ENCODE results near the gene TM9SF2.
A peak's percentile ranks its signal among the peaks of the same experiment; 100 is the strongest.
"Not testable (repeated sequence)": the region's sequence is repeated elsewhere in the genome, so short reads cannot be mapped to it uniquely, and the experiment has no call there.

Gene TM9SF2

DNA sequence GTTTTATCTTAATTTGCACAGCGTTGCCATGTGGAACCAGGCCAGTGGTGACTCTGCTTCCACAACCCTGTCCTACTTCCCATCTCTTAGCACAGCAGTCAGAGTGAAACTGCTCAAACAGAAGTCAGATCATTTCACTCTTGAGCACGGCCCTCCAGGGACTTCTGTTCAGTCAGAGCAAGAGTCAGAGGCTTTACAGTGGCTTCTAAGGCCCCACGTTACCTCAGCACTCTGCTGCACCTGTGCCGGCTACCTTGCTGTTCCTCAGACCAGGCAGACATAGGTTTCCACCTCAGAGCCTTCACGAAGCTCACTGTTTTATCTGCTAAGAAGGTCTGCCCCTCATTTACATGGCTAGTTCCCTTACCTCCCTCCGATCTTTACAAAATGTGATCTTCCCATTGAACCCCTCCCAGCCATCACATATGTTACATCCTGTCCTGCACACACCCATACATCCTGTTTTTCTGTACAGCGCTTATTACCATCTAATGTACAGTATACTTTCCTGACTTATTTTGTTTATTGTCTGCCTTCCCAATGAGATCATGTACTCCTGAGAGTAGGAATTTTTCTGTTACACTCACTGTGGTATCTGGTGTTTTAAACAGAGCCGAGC lies 41.6 kb downstream of the TM9SF2 start:
- peak; percentile 76 for DNase-seq (ENCODE audit: low spot score)

DNA sequence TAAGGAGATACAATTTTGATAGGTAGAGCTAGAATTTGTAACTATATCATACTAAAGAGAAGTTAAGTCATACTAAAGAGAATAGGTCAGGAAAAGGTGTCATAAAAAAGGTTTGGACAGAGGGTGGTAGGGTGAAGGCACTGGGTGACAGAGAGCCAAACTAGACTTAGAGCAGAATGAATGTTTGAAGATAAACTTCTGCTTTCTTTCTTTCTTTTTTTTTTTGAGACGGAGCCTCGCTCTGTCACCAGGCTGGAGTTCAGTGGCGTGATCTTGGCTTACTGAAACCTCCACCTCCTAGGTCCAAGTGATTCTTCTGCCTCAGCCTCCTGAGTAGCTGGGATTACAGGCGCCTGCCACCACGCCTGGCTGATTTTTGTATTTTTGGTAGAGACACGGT lies 44.1 kb downstream of the TM9SF2 start:
- DNase-seq (ENCODE audit: low spot score), result no peak

DNA sequence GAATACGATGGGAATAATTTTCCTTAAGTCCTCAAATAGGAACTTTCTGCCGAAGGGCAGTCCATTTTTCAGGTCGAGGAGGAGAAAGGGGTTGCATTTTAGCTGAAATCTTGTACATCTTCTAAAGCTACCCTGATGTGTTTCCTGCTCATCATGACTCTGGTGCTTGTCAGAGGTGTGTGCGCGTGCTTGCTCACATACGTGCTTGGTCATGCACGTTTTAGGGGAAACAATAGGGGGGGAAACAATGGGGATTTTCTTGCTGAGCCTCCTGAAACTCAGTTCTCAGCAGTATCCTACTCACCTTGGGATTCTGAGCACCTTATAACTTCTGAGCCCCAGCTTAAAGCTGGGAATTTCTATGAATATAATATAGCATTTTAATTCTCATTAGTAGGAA lies 44.7 kb downstream of the TM9SF2 start:
- no peak for DNase-seq (ENCODE audit: low spot score)

DNA sequence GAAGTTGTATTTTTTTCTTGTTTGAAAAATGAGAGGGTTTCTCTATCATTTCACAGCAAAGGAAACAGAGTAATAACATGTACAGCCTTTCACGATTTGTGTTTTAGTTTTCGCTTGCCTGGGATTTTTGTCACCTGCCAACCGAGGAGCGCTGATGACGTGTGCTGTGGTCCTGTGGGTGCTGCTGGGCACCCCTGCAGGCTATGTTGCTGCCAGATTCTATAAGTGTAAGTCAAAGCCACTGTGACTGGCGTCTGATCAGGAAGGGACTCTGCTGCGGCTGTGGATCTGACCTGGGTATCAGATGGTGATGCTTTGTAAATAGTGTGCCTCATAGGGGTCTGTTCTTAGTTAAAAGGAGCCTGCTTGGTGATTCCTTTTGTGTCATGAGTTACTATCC lies 45.6 kb downstream of the TM9SF2 start:
- no peak for DNase-seq (ENCODE audit: low spot score)

DNA sequence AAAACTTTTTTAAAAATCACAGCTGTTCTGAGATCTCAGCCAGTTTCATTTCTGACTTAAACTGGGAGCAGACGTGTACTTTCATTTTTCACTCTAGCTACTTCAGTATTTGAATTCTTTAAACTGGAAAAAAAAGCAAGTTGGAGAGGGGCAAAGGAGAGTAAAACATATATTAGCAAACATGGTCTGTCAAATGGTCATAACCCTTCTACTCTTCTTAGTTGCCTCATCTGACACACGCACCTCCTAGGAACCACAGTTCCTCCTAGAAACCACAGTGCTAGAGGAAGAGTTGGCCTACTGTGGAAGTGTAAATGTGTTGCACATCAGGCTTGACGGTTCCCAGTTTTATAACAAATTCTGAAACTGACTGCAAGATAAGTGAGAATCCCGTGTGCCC lies 47.2 kb downstream of the TM9SF2 start:
- no peak for DNase-seq (ENCODE audit: low spot score)

DNA sequence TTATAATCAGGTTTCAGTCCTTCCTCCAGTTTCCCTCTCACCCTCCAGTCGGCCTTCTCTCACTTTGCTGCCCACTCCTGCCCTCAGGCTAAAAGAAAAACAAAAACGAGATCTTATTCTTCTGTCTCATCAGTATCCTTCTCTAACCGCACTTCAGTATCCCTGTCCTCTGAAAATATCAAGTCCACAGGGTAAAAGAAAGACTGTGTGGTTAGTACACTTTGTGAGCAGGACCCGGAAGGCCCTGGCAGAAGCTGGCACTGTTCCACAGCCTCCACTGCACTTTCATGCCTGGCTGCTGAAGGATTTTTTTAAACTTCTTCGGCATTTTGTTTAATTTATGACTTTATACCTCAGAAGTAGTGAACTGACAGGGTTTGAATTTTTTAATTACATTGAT lies 51.8 kb downstream of the TM9SF2 start:
- no peak for DNase-seq (ENCODE audit: low spot score)

DNA sequence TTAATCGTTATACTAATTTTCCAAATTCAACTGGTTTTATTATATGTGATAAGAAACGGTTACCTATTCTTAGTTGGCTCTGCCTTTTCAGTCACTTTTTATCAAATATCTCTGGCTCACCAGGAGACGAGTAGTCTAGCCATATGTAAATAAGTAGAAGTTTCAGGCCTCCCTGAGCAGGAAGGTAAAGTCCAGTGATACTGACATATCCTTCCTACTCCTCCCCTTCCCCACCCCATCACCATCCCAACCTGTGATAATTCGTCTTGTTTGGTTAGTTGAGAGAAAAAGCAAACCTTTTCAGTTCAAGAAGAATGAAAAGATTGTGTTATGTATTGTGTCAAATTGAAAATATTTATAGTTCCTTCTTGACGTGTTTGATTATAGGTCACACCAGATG lies 53.9 kb downstream of the TM9SF2 start:
- no peak for DNase-seq (ENCODE audit: low spot score)

DNA sequence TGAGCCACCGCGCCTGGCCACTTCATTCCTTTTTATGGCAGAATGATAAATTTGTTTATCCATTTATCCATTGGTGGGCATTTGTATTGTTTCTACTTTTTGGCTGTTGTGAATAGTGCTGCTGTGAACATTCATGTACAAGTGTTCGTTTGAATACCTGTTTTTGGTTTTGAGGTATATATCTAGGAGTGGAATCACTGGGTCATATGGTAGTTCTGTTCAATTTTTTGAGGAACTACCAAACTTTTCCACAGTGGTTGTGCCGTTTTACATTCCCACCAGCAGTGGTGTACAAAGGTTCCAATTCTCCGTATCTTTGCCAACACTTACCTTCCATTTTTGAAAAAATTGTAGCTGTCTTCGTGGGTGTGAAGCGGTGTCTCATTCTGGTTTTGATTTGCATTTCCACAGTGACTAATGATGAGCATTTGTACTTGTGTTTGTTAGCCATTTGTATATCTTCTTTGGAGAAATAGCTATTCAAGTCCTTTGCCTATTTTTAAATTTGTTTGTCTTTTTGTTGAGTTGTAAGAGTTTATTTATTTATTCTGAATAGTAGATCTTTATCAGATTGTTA lies 55.7 kb downstream of the TM9SF2 start:
- no peak for DNase-seq (ENCODE audit: low spot score)

DNA sequence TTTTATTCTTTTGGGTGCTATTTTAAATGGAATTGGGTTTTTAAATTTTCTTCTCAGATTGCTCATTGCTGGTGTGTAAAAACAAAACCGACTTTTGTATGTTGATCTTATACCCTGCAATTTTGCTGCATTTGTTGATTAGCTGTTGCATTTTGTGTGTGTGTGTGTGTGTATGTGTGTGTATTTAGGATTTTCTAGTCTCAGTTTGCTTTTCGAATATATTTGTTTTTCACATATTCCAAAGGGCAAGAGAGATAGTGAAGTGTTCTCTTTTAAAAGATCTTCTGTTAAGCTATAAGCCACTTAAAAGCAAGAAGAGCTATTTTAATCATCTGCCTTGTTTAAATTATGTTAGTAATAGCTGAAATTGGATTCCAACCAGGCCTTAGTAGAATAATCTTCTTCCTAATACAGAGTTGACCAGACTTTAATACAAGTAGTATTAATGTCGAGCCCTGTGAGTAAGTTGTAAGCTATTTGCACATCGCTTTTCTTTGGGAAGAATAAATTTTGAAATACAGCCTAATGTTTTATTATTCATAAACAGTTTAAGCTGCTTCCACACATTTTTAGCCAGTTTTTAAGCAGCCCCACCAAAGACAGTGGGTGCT lies 57.4 kb downstream of the TM9SF2 start:
- no peak for DNase-seq (ENCODE audit: low spot score)

DNA sequence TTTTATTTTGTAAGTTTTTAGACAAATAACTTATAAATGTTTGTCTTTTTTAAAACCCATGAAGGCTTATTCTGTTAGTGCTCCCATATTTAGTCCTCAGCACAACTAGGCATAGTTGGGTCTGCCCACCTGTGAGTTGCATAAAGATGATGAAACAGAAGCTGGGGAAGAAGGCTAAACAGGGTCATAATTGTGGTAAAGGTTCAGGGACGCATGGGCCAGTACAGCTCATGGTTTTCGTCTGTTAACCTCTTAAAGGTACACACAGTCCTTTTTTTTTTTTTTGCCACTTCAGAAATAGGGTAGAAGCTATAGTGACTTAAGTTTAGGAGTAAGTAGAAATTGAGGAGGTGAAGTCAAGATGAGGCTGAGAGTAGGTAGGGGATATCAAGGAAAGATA lies 58.3 kb downstream of the TM9SF2 start:
- no peak for DNase-seq (ENCODE audit: low spot score)

DNA sequence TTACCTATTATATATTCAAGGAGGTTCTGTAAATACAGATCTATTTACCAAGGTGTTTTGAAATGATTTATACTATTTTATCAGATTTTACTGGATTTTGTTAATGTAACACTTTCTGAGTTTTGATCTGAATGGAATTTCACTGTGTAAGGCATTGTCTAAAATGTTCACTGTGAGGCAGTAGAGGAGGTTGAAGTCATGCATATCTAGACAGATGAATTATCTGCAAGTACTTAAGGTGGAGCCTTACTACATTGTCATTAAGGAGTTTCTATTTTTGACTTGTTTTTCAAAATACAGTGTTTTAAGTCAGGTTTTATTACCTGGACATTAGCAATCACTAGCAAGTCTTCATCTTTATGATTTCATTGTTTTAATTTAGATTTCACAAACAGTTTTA lies 62.1 kb downstream of the TM9SF2 start:
- DNase-seq (ENCODE audit: low spot score), result no peak

DNA sequence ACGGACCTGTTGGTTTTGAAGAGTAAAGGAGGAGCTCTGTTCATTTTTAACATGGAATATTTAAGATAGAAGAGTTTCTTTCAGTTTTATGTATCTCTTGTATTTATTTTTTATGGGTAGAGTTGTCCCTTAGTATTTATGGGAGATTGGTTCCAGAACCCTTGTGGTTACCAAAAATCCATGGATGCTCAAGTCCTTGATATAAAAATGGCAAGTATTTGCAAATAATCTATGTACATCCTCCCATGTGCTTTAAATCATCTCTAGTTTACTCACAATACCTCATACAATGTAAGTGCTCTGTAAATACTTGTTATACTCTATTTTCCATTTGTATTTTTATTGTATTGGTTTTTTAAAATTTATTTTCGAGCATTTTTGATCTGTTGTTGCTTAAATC lies 63.1 kb downstream of the TM9SF2 start:
- DNase-seq (ENCODE audit: low spot score), result no peak

DNA sequence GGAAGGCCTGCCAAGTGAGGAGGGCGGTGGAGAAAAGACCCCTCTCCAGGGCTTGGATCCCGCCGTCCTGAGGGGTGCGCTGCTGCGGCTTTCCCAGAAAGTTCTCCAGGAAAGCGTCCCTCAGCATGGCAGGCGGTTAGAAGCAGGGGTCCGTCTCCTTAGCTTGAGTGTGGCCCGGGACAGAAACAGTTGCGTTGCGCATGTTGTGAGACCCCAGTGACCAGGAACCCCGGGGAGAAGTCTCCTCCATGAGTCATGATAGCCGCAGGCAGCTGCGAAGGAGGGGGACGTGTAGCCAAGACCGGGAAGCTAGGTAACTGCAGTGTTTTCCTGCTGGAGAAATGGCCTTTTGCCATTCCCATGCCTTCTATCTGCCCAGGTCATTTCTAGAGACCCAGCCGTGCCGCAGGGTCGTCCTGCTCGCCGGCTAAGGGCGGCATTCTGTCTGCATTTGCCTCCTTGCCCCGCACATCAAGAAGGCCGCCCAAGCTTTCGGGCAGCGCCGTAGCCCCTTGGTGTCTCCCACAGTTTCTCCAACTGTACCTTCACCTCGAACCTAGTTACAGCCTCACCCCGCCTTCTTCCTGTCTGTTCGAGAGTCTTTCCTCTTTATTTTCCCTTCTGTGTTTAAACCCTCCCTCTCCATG lies 64.3 kb downstream of the TM9SF2 start:
- DNase-seq (ENCODE audit: low spot score), result no peak

DNA sequence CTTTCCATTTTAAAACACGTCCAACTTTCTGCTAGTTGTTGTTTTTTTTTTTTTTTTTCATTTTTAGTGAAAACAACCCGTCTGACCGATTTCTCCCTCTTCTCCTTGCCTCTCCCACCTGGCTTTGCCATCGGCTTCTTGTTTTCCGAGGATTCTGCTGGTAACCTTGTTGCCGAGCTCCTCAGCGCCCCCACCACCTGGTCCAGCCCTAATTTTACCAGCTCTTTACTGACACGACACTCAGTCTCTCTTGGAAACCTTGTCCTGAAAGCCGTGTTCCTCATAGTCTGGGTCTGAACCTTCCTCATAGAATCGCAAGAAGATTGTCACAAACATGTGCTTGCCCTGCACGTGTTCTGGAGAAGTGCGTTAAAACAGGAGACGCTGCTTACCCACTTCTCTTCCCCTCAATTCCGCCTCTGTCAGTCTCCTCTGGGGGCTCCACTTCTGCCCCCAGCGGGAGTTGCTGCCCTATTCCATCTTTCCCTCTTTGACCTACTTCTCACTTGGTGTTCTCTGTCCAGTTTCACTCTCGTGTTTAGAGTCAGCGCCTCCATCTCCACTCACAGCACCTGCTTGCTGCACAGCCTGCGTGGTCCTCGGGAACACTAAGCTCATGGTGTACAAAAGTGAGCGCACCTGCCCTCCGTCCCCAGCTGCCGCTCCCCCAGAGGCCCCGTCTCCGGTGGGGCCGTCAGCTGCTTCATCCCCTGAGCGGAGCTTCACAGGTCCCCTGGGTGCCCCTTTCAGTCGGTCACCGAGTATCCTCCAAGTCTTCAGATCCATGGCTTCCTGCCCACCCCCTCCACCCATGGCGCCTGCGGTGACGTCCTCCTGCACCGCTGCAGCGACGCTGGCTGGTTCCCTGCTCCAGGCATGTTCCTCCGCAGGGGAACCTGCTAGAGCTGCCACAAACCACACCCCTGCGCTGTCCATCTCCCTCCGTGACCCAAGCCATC lies 65.1 kb downstream of the TM9SF2 start:
- DNase-seq (ENCODE audit: low spot score), result peak; percentile 21

DNA sequence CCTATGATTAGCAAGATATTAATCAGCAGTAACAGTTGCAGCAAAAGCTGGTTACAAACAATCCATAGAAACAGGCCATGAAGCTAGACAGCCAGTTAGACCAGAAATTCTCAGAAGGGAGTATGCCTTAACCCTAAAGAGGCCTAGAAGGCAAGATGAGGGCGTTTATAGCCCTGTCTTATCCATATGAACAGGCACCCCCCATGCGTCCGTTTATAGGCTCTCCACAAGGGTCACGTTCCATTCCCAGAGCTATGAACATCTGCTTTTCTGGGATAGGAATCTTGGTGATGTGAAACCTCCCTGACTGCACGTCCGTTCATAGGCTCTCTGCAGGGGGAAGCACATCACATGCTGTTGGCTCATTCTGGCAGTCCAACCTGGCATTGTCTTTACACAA lies 67.6 kb downstream of the TM9SF2 start:
- not testable (repeated sequence) for DNase-seq (ENCODE audit: low spot score)

DNA sequence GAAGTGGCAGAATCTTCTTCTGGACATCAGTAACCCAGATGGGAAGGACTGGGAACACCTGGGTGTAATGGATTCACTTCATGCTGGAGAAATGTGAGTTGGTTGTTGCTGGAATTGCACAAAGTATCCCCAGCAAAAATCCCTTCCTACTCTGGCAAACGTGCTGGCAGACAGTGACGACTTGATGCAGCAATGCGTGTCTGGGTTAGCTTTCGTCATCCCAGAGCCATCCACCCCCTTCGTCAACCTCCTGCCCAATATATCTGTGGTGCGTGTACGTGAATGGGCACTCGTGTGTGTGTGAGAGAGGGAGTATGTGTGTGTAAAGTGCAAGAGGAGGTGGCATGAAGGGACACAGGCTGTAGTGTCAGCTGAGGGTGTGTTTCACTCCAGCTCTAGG lies 70.9 kb downstream of the TM9SF2 start:
- no peak for DNase-seq (ENCODE audit: low spot score)

DNA sequence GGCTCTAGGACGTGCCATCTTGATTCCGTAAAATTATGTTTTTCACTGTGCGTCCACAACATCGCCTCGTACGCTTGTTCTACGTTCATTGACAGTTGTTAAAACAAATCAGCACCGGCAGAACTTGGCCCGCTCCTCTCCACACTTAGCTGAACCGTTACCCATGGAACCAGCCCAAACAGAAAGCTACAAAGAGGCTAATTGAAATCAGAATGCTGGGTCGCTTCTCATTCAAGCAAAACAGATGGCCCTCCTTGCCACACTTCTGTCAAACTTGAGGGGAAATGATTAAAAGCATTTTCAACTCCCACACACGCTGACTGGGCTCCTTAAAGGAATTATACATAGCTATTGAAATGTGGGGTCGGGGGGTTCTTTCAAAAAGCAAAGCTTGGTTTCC lies 71.6 kb downstream of the TM9SF2 start:
- no peak for DNase-seq (ENCODE audit: low spot score)

DNA sequence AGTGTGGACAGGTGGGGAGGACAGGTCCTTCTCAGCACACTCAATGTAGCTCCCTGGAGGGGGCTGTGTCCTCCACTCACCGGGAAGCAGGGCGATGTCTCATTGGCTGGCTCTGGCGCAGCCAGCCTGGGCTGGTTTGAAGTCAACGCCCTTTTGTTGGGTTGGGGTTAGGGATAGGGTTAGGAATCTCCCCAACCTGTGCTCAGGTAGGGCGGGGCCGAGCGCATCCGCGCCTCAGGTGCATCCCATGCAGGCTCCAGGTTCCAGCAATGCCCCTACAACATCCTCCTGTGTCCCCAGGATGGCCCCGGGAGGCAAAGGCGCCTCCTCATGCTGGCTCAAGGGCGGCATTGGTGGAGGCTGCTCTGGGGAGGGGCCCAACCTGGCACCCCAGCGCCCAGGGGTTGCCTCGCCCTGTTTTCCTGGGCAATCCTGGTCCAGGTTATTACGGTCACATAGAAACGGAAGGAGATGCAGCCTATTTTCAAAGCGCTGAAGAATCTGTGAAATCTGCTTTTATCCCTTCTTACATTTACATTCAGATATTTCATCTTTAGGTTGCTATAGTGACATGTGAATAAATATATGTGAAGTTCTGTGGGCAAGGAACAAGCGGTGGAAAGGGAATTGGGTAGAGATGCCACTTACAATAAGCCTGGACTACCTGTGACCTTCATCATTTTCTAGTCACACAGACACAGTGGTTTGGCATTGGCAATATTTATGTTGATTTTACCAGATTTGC lies 74.3 kb downstream of the TM9SF2 start:
- DNase-seq (ENCODE audit: low spot score), result no peak

DNA sequence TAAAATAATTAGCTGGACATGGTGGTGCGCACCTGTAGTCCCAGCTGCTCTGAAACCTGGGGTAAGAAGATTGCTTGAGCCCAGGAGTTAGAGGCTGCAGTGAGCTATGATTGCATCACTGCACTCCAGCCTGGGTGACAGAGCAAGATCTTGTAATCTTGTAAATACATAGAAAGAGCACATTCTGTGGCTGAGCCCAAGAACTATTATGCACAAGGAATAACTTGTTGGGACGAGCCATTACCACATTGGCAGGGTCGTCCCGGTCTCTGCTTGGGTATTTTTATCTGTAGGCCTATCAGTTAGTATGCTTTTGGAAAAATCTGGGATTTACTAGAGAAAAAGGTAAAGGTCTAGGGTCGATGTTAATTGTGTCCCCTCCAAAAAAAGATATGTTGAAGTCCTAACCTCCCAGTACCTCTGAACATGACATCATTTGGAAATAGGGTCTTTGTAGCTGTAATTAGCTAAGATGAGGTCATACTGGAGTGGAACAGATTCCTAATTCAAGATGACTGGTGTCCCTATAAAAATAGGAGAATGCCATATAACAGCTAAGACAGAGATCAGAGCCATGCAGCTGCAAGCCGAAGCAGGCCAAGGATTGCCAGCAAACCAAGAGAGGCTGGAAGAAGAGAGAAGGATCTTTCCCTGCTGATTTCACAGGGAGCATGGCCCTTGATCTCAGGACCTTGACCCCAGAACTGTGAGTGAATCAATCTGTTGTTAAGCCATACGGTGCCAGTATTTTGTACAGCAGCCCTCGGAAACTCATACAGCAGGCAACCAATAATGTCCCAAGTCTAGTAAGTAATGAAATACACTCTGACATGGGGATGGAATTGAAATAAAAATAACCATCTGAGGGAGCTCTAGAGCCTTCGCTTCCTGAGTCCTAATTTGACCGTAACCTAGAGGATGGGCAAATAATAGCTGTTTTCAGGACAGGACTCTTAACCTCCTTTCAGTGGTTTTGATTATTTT lies 77.0 kb downstream of the TM9SF2 start:
- DNase-seq (ENCODE audit: low spot score), result no peak

DNA sequence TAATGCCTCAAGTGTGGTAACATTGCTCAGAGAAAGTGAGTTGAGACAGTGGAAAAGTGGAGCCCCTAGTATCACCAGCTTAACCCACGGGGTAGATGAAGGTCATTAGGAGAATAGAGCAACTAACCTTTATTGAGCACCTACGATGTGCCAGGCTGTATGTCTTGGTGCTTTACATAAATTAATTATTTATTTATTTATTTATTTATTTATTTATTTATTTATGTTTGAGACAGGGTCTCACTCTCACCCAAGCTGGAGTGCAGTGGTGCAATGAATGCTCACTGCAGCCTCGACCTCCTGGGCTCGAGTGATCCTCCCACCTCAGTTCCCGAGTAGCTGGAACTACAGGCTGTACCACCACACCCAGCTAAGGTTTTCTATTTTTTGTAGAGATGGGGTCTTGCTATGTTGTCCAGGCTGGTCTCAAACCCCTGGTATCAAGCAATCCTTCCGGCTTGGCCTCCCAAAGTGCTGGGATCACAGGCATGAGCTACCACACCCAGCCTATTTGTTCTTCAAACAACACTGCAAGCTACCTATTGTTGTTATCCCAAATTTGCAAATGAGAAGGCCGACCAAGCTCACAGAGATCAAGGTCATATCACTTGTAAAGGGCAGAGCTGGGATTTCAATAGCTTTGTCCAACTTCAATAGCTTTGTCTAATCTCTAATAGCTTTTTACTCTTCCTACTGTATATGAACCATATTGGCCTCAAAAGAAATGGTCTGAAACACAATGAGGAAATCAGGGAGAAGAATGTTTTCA lies 79.4 kb downstream of the TM9SF2 start:
- DNase-seq (ENCODE audit: low spot score), result no peak
